HepG2 (cell line): ENCODE measurements around the gene PLD2. TPM values are rescaled to one million over a fixed set of nuclear protein-coding genes. Genes with fewer than 3 reads are reported as not detected.

Experiments used
- ATAC-seq: fragments of 200-7000 bp; cut with Tn5 transposase; 3 replicates; pipeline ENCODE4 v1.9.1; 2020; ENCODE audit warnings: mild to moderate bottlenecking, moderate library complexity
- BruUV-seq: library from RNA; stranded (reverse); fragments of 400-500 nt; replicated peaks from 2 replicates; lab custom pipeline; 2021; lab: Mats Ljungman, UMichigan
- CTCF ChIA-PET: fragments of 300-600 bp; formaldehyde crosslinking; extraction: SDS; loops from one replicate; lab custom pipeline; 2021; ENCODE audit warnings: low total read pairs, inconsistent platforms, low intra/inter-chr PET ratio; lab: Yijun Ruan, JAX
- POLR2A ChIA-PET: fragments of 350-600 bp; sonication (Branson Sonifier 250); formaldehyde crosslinking; loops from one replicate; lab custom pipeline; 2020; ENCODE audit warnings: antibody characterized with exemption, inconsistent platforms; lab: Yijun Ruan, JAX
- DNase-seq: peaks from one replicate; pipeline ENCODE4 v3.0.0-alpha.2; 2015; ENCODE audit warnings: low spot score
- FAIRE-seq: peaks from 3 replicates; lab custom pipeline; 2011; peaks lifted over from hg19 to GRCh38; lab: Jason Lieb, UNC
- H2AFZ ChIP-seq: one replicate; pipeline ENCODE4 v1.6.1; 2011; ENCODE audit warnings: low read length, inconsistent platforms
- H3K27ac ChIP-seq: fragments of 300-600 bp; 3 replicates; pipeline ENCODE4 v1.8.0; 2011; ENCODE audit warnings: mixed run types, mild to moderate bottlenecking, mixed read lengths, low read length, inconsistent platforms; ENCODE audit not compliant: insufficient read depth; ENCODE audit errors: extremely low read length
- H3K27me3 ChIP-seq, 2 experiments: fragments of 200-600 bp in 1 of 2; 2 replicates in 1 of 2; 3 replicates in 1 of 2; pipeline versions ENCODE4 v1.6.0 to v1.8.0; 2011; ENCODE audit warnings: low read length in 2 of 2, mild to moderate bottlenecking in 2 of 2, moderate library complexity in 2 of 2, inconsistent platforms in 1 of 2; ENCODE audit not compliant: insufficient read depth in 2 of 2, control insufficient read depth in 1 of 2
- H3K36me3 ChIP-seq, 2 experiments: fragments of 200-600 bp in 1 of 2; replicated peaks in 1 of 2; 2 replicates in 1 of 2; 3 replicates in 1 of 2; pipeline versions ENCODE4 v1.5.1 to v1.8.0; 2011; ENCODE audit warnings: low read length in 2 of 2, inconsistent platforms in 1 of 2; ENCODE audit not compliant: insufficient read depth in 2 of 2, control insufficient read depth in 1 of 2
- H3K4me1 ChIP-seq: 2 replicates; pipeline ENCODE4 v1.5.1; 2012; ENCODE audit warnings: low read length, inconsistent platforms; ENCODE audit not compliant: insufficient read depth
- H3K4me2 ChIP-seq: 2 replicates; pipeline ENCODE4 v1.6.0; 2011; ENCODE audit warnings: low read depth, low read length, inconsistent platforms
- H3K4me3 ChIP-seq, 3 experiments: fragments of 200-600 bp in 1 of 3; sonication (generic), shearing (Covaris generic) in 1 of 3; replicated peaks in 1 of 3; 2 replicates each; pipeline ENCODE4 v1.5.1; 2011 to 2016; ENCODE audit warnings: low read length in 3 of 3, inconsistent platforms in 2 of 3, low read depth in 2 of 3, mild to moderate bottlenecking in 2 of 3, control low read depth in 1 of 3, mixed read lengths in 1 of 3; ENCODE audit not compliant: insufficient read depth in 1 of 3
- H3K79me2 ChIP-seq: one replicate; pipeline ENCODE4 v1.6.1; 2011; ENCODE audit warnings: low read length, inconsistent platforms; ENCODE audit not compliant: insufficient read depth
- H3K9ac ChIP-seq: 2 replicates; pipeline ENCODE4 v1.6.0; 2011; ENCODE audit warnings: mild to moderate bottlenecking, low read depth, low read length, inconsistent platforms; ENCODE audit not compliant: insufficient read depth
- H3K9me3 ChIP-seq: 2 replicates; pipeline ENCODE4 v1.5.1; 2012; ENCODE audit warnings: mild to moderate bottlenecking, low read length
- H4K20me1 ChIP-seq: 2 replicates; pipeline ENCODE4 v1.6.0; 2011; ENCODE audit warnings: inconsistent platforms, mild to moderate bottlenecking, low read length, moderate library complexity; ENCODE audit not compliant: insufficient read depth
- CAMTA2 ChIP-seq: sonication (generic); formaldehyde crosslinking; IDR thresholded peaks from 2 replicates; pipeline ENCODE4 v1.4.0; 2020; ENCODE audit warnings: mild to moderate bottlenecking, missing genetic modification reagents, borderline replicate concordance
- GABPB1 ChIP-seq: IDR thresholded peaks from 2 replicates; pipeline ENCODE4 v1.6.1; 2016; ENCODE audit warnings: mild to moderate bottlenecking, missing genetic modification reagents, moderate library complexity, missing compliant biosample characterization
- MTA1 ChIP-seq: sonication (generic); formaldehyde crosslinking; IDR thresholded peaks from 2 replicates; pipeline ENCODE4 v1.4.0; 2020; ENCODE audit warnings: missing genetic modification reagents, mild to moderate bottlenecking, borderline replicate concordance
- PAF1 ChIP-seq: IDR thresholded peaks from 2 replicates; pipeline ENCODE4 v1.6.1; 2016; ENCODE audit warnings: missing genetic modification reagents, missing compliant biosample characterization
- PCBP1 ChIP-seq: fragments of 200-400 bp; formaldehyde crosslinking; IDR thresholded peaks from 2 replicates; pipeline ENCODE4 v1.6.1; 2017; ENCODE audit warnings: mild to moderate bottlenecking, low read depth, low read length, borderline replicate concordance
- RFX3 ChIP-seq: IDR thresholded peaks from 2 replicates; pipeline ENCODE4 v1.6.1; 2016; ENCODE audit warnings: missing biosample characterization, missing genetic modification reagents
- ZKSCAN8 ChIP-seq: IDR thresholded peaks from 2 replicates; pipeline ENCODE4 v1.6.1; 2016; ENCODE audit warnings: borderline replicate concordance, missing genetic modification reagents, missing compliant biosample characterization
- ZNF101 ChIP-seq: sonication (generic); formaldehyde crosslinking; IDR thresholded peaks from 2 replicates; pipeline ENCODE4 v1.4.0; 2020; ENCODE audit warnings: mild to moderate bottlenecking, low read depth, missing genetic modification reagents, borderline replicate concordance
- ZNF230 ChIP-seq: sonication (generic); formaldehyde crosslinking; IDR thresholded peaks from 2 replicates; pipeline ENCODE4 v1.4.0; 2020; ENCODE audit warnings: mild to moderate bottlenecking, missing genetic modification reagents
- ZNF232 ChIP-seq: sonication (generic); formaldehyde crosslinking; IDR thresholded peaks from 2 replicates; pipeline ENCODE4 v1.4.0; 2020; ENCODE audit warnings: missing genetic modification reagents, borderline replicate concordance
- ZNF790 ChIP-seq: sonication (generic); formaldehyde crosslinking; IDR thresholded peaks from 2 replicates; pipeline ENCODE4 v1.8.0; 2022; ENCODE audit warnings: missing genetic modification reagents, mild to moderate bottlenecking, borderline replicate concordance
- WGBS: methylation state at CpG from one replicate; pipeline ENCODE4 v1.1.6; 2017; ENCODE audit warnings: low lambda C conversion rate; 5-methylcytosine and 5-hydroxymethylcytosine counted together
- in situ Hi-C: cut with HindIII; loops from 2 replicates; pipeline ENCODE4 v1.10.0; 2017; ENCODE audit warnings: low pct_unique_long_range_greater_than_20kb; ENCODE audit not compliant: extremely low pct_ligation_motif_present
- intact Hi-C: fragments of 100-400 bp; cut with micrococcal nuclease; formaldehyde crosslinking; loops from one replicate; pipeline ENCODE4 v1.10.0; 2022; ENCODE audit not compliant: unreplicated experiment
- polyA plus RNA-seq, 8 experiments: library from polyadenylated mRNA; depleted of rRNA in 3 of 8; stranded (reverse) in 7 of 8; unstranded in 1 of 8; fragments of >200 nt; fragmentation: Illumina TruSeq in 4 of 8; extraction: Trizol in 4 of 8; gene quantifications; 2 replicates each; pipeline versions ENCODE4 v1.2.1 to v1.2.3, GENCODE V29; 2011 to 2016; ENCODE audit warnings: low read depth in 4 of 8, missing spikeins in 1 of 8, mixed read lengths in 1 of 8; ENCODE audit not compliant: insufficient read depth in 1 of 8
- total RNA-seq, 5 experiments: library from RNA; depleted of rRNA; stranded (reverse); fragments of >200 nt; fragmentation: Illumina TruSeq; extraction: Trizol; gene quantifications; 2 replicates each; pipeline ENCODE4 v1.2.3, GENCODE V29; 2016; ENCODE audit warnings: low read depth in 1 of 5
- TF ChIP-seq, protein P1 (sequence below), 2 experiments: fragments of 450-650 bp in 1 of 2; sonication (generic) in 1 of 2; formaldehyde crosslinking in 1 of 2; IDR thresholded peaks; 2 replicates each; pipeline versions ENCODE4 v1.6.1 to v1.8.0; 2016 to 2022; ENCODE audit warnings: antibody characterized with exemption in 1 of 2, mild to moderate bottlenecking in 1 of 2, missing genetic modification reagents in 1 of 2
- TF ChIP-seq, protein P2 (sequence below): sonication (generic); formaldehyde crosslinking; conservative IDR thresholded peaks from 2 replicates; pipeline ENCODE4 v1.8.1; 2023; ENCODE audit warnings: missing genetic modification reagents
- TF ChIP-seq, protein P3 (sequence below): sonication (generic); formaldehyde crosslinking; IDR thresholded peaks from 2 replicates; pipeline ENCODE4 v1.4.0; 2020; ENCODE audit warnings: missing genetic modification reagents, borderline replicate concordance

The PLD2 gene
- total and polyA plus RNA-seq, 2 of the 13 experiments (the other 11 are each of a cell fraction or from before 2014, with no cell fraction given), result 13.4 to 29.7 TPM

DNA sequence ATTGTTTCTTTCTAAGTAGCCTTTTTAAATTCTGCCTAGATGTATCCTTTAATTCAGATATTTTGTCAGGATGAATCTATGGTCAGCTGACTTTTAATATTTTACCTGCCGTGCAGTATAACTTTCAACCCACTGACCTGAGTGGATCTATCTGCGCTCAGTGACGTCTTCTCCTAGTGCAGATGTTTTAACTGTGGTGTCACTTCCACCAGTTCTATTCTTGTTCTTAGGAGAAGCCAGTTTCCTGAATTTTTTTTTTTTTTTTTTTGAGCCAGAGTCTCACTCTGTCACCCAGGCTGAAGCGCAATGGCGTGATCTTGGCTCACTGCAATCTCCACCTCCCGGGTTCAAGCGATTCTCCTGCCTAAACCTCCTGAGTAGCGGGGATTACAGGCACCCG is 40.2 kb upstream of the PLD2 start:
- FAIRE-seq, result no peak
- no peak for DNase-seq
- intact Hi-C loops (no loop called here), in situ Hi-C loops (no loop called here)
- H3K9ac ChIP-seq, result no peak overlapping the region
- ChIA-PET CTCF (no interaction called here), POLR2A (no interaction called here)
- peaks cover 6% of the 10 kb centered on the region for H3K79me2 ChIP-seq
- no peak overlapping the region for H2AFZ ChIP-seq
- no peak overlapping the region for H3K4me3 ChIP-seq
- H3K27ac ChIP-seq, result no peak overlapping the region
- ATAC-seq, result no peak
- no peaks in the 10 kb centered on the region for H3K9me3 ChIP-seq
- no peaks in the 10 kb centered on the region for H3K27me3 ChIP-seq
- no peaks in the 10 kb centered on the region for H3K36me3 ChIP-seq
- H3K4me1 ChIP-seq, result peaks cover 55% of the 10 kb centered on the region
- WGBS, result over 99% methylated on average over 9 of the region's 9 CpGs
- no peaks in the 10 kb centered on the region for H4K20me1 ChIP-seq
- BruUV-seq, result no TSS peak
- no peak for TF ChIP-seq ZNF232 (CRISPR knock-in tag)
- no peak for TF ChIP-seq CAMTA2
- TF ChIP-seq GABPB1, result no peak
- no peak for TF ChIP-seq ZKSCAN8
- TF ChIP-seq ZNF101 (CRISPR knock-in tag), result no peak
- TF ChIP-seq RFX3 (CRISPR knock-in tag), result no peak
- no peak for TF ChIP-seq PCBP1
- no peak for TF ChIP-seq ZNF230 (CRISPR knock-in tag)
- TF ChIP-seq, protein P1, sequence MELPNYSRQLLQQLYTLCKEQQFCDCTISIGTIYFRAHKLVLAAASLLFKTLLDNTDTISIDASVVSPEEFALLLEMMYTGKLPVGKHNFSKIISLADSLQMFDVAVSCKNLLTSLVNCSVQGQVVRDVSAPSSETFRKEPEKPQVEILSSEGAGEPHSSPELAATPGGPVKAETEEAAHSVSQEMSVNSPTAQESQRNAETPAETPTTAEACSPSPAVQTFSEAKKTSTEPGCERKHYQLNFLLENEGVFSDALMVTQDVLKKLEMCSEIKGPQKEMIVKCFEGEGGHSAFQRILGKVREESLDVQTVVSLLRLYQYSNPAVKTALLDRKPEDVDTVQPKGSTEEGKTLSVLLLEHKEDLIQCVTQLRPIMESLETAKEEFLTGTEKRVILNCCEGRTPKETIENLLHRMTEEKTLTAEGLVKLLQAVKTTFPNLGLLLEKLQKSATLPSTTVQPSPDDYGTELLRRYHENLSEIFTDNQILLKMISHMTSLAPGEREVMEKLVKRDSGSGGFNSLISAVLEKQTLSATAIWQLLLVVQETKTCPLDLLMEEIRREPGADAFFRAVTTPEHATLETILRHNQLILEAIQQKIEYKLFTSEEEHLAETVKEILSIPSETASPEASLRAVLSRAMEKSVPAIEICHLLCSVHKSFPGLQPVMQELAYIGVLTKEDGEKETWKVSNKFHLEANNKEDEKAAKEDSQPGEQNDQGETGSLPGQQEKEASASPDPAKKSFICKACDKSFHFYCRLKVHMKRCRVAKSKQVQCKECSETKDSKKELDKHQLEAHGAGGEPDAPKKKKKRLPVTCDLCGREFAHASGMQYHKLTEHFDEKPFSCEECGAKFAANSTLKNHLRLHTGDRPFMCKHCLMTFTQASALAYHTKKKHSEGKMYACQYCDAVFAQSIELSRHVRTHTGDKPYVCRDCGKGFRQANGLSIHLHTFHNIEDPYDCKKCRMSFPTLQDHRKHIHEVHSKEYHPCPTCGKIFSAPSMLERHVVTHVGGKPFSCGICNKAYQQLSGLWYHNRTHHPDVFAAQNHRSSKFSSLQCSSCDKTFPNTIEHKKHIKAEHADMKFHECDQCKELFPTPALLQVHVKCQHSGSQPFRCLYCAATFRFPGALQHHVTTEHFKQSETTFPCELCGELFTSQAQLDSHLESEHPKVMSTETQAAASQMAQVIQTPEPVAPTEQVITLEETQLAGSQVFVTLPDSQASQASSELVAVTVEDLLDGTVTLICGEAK (IDR thresholded peaks at IDR 0.05), result no peak
- TF ChIP-seq, protein P1 (CRISPR knock-in tag; IDR thresholded peaks at IDR 0.05), result no peak
- TF ChIP-seq, protein P2, sequence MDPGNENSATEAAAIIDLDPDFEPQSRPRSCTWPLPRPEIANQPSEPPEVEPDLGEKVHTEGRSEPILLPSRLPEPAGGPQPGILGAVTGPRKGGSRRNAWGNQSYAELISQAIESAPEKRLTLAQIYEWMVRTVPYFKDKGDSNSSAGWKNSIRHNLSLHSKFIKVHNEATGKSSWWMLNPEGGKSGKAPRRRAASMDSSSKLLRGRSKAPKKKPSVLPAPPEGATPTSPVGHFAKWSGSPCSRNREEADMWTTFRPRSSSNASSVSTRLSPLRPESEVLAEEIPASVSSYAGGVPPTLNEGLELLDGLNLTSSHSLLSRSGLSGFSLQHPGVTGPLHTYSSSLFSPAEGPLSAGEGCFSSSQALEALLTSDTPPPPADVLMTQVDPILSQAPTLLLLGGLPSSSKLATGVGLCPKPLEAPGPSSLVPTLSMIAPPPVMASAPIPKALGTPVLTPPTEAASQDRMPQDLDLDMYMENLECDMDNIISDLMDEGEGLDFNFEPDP, result no peak
- TF ChIP-seq ZNF790 (CRISPR knock-in tag), result no peak
- TF ChIP-seq MTA1, result no peak
- TF ChIP-seq, protein P3, sequence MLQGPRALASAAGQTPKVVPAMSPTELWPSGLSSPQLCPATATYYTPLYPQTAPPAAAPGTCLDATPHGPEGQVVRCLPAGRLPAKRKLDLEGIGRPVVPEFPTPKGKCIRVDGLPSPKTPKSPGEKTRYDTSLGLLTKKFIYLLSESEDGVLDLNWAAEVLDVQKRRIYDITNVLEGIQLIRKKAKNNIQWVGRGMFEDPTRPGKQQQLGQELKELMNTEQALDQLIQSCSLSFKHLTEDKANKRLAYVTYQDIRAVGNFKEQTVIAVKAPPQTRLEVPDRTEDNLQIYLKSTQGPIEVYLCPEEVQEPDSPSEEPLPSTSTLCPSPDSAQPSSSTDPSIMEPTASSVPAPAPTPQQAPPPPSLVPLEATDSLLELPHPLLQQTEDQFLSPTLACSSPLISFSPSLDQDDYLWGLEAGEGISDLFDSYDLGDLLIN (CRISPR knock-in tag), result no peak
- no peak for TF ChIP-seq PAF1
- no peak overlapping the region for H3K4me2 ChIP-seq
